Glomerular endothelial cell (primary cell): ENCODE data around the gene CSNK1G2. TPM values are rescaled to one million over a fixed set of nuclear protein-coding genes. Genes with fewer than 3 reads are reported as not detected.

Experiments
- DNase-seq: peaks from one replicate; pipeline ENCODE4 v3.0.0-alpha.2; 2011; ENCODE audit warnings: low read depth, low spot score; ENCODE audit errors: extremely low read depth
- total RNA-seq: library from RNA; depleted of rRNA; stranded (reverse); fragments of >200 nt; gene quantifications from 2 replicates; pipeline ENCODE4 v1.2.3, GENCODE V29; 2015

Gene CSNK1G2
- total RNA-seq, 1 donor from 2014 or later, result 102 TPM

- DNase-seq, result no peak
These were observed 23.0 kb upstream of the CSNK1G2 start for GRCh38 chr19:1917926-1918325.

DNA sequence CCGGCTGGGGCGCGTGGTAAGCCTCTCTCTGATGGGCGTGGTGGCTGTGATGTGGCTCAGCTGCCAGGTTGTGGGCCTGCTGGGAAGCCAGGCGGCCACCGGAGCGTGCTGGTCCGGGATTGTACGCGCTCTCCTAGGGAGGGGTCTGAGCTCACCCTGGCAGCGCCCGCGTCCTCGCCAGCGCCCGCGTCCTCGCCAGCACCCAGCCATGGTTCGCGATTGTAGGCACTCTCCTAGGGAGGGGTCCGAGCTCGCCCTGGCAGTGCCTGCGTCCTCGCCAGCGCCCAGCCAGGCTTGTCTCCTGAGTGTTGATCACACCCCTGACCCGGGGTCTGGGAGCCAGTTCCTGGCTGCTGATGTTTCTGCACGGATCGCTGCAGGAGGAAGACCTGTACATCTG is 22.0 kb upstream of the CSNK1G2 start:
- DNase-seq, result no peak

GRCh38 chr19:1920644-1921043 is 20.3 kb upstream of the CSNK1G2 start:
- no peak for DNase-seq

GRCh38 chr19:1921326-1921725 is 19.6 kb upstream of the CSNK1G2 start:
- no peak for DNase-seq

GRCh38 chr19:1921825-1922224 is 19.1 kb upstream of the CSNK1G2 start:
- DNase-seq, result no peak

GRCh38 chr19:1922803-1923202 is 18.2 kb upstream of the CSNK1G2 start:
- no peak for DNase-seq

GRCh38 chr19:1923319-1923718 is 17.7 kb upstream of the CSNK1G2 start:
- DNase-seq, result no peak

- DNase-seq, result no peak
These were observed 16.5 kb upstream of the CSNK1G2 start for GRCh38 chr19:1924320-1924961.

DNA sequence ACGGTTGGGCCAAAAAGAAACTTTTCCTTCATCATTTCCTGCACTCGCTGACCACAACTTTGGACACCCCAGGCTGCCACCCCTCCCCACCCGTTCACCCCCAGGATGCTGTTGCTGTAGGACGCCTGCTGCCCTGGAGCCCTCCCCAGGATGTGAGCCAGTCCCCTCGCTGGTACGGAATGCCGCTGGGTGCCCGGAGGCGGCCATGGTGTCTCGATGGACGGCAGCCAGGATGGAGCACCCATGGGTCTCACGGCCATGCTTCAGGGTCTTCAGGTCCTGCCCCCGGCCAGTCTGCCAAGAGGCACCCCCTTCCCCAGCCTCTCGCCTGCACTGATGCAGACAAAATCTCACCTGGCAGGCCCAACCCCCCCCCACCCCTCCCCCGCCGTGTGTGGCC is 15.4 kb upstream of the CSNK1G2 start:
- no peak for DNase-seq

DNA sequence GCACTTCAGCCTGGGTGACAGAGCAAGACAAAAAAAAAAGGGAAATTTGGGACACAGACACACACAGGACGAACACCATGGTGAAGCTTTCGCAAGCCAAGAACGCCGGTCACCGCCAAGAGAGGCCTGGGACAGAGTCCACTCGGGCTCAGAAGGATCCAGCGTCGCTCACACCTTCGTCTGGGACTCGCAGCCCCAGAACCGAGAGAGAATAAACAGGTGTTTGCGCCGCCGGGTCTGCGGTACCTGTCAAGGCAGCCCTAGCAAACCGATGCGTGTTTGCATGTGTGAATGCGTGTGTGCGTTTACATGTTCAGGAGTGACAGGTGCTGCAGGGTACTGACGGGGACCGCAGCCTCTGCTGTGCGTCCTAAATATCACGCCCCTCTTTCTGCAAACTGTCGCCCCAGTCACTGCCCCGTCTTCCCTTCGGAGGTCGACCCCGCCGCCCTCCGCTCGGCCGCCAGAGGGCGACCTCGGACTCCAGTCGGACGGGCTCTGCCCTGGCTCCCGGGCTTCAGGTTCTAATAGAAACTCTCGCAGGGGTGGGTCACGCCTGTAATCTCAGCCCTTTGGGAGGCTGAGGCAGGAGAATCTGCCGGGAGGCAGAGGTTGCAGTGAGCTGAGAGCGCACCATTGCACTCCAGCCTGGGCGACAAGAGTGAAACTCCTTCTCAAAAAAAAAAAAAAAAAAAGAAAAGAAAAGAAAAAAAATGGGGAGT is 11.8 kb upstream of the CSNK1G2 start:
- DNase-seq, result no peak

- no peak for DNase-seq
These were observed 9.5 kb upstream of the CSNK1G2 start for GRCh38 chr19:1931445-1931844.

DNA sequence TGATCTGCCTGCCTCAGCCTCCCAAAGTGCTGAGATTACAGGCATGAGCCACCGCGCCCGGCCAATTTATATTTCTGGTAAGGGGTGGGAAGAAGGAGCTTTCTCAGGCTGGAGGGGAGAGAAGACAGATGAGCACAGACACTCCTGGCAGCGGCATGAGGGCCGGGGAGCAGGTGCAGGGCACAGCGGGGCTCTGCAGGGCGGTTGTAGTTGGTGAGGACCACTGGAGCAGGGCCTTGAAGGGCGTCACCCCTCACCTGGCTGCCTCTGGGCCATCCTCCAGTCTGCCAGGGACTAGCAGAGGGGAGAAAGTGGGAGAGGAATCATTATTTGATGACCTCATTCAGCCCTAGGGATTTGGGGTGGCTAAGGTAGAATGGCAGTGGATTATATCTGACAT is 8.6 kb upstream of the CSNK1G2 start:
- no peak for DNase-seq

DNA sequence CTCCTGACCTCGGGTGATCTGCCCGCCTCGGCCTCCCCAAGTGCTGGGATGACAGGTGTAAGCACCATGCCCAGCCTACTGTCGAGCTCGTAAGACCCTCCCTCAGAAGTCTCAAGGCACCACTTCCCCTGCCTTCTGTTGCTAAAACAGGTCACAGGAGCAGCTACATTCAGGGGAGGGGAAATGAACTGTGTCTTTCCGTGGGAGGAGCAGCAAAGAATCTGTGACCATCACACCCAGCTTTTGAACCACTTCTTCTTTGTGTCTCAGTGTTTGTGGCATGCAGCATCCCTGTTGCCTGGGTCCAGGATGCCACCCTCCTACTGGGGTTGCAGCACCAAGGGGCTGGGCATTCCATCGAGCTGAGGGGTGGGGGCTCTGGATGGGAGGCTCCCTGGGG is 7.7 kb upstream of the CSNK1G2 start:
- no peak for DNase-seq

GRCh38 chr19:1933942-1934341 is 7.0 kb upstream of the CSNK1G2 start:
- no peak for DNase-seq

- DNase-seq, result peak; percentile 44
These were observed 5.3 kb upstream of the CSNK1G2 start for GRCh38 chr19:1935484-1936208.

- DNase-seq, result no peak
These were observed 4.5 kb upstream of the CSNK1G2 start for GRCh38 chr19:1936430-1936829.

- no peak for DNase-seq
These were observed 3.9 kb upstream of the CSNK1G2 start for GRCh38 chr19:1936916-1937610.

GRCh38 chr19:1938071-1938470 is 2.9 kb upstream of the CSNK1G2 start:
- no peak for DNase-seq

- peak; percentile 14 for DNase-seq
These were observed 1.3 kb downstream of the CSNK1G2 start for GRCh38 chr19:1942078-1942933.

GRCh38 chr19:1942934-1943555 is 2.1 kb downstream of the CSNK1G2 start:
- DNase-seq, result no peak
